Sciatic nerve (tissue), 2 donors: ENCODE results near the gene ABI2. TPM values are rescaled to one million over a fixed set of nuclear protein-coding genes. Genes with fewer than 3 reads are reported as not detected.

Source experiments
- ATAC-seq: fragments of 200-7000 bp; cut with Tn5 transposase; one replicate; pipeline ENCODE4 v1.9.1; 2020; ENCODE audit warnings: mild to moderate bottlenecking, moderate library complexity
- DNase-seq: peaks from one replicate; pipeline ENCODE4 v3.0.0-alpha.2; 2020; ENCODE audit warnings: low spot score
- intact Hi-C: fragments of 100-400 bp; cut with DNase I; formaldehyde crosslinking; loops from one replicate; pipeline ENCODE4 v1.14.2; 2022
- total RNA-seq: library from RNA; stranded (reverse); fragmentation: NEBNext Ultra II Directional; extraction: Animal tissue kit (Norgen Biotek cat#: 25700); gene quantifications from one replicate; pipeline ENCODE4 v1.2.1, GENCODE V29; 2021
- donor health status: DM: no; HTN: no; CAD: no.
- donor health status: DM: no; HTN: no; CAD: no.

ABI2 gene
- total RNA-seq, 1 donor from 2014 or later, result 68.9 TPM

DNA sequence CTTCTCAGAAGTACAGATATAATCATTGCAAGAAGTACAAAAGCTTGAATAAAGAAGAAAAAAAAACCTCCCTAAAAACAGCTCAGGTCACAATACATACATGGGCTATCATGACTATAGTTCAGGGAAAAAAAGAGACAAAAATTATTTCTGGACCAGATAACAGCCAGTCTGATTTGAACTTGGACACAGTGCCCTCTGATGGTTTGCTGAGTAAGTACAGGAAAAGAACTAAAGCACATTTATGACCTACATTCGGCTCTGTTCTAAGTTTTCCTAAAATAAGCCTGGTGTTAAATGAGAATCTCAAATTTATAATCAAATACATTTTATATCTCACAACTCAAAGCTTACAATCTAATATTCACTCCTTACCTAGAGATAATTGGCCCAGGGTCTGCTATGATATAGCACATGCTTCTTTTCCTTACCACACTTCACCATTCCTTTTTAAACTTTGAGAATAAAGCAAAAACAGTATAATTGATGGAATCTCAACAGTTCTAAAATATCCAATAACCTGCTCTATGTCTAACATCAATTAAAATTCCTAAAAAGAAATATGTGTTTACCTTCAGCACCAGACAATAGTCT is 125.8 kb downstream of the ABI2 start:
- peak; percentile 86 for ATAC-seq
- DNase-seq, result no peak
- intact Hi-C loops, result no loop called here

DNA sequence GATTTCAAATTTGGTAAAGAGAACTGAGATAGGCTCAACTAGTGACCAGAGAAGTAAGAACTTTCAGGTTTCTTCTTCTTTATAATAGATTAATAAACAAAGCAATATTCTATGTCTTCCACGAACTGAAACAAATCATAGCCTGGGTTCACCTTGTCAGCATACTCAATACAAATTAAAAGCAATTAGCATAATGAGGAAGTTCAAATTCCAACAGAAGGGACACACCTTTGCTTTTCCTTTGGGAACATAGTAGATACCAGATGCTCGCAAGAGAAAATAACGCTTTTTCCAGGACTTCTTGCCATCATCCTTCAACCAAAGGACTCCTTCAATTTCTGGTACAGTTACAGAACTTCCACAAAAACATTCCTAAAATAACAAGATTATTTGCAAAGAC is 127.0 kb downstream of the ABI2 start:
- intact Hi-C loops, result no loop called here
- ATAC-seq (no peak), DNase-seq (no peak)

- intact Hi-C loops, result no loop called here
- DNase-seq (no peak), ATAC-seq (no peak)
Measured at GRCh38 chr2:203461746-203462145, 133.6 kb downstream of the ABI2 start.

- no peak for ATAC-seq
- DNase-seq, result no peak
- intact Hi-C loops, result no loop called here
Measured at GRCh38 chr2:203462308-203462707, 134.1 kb downstream of the ABI2 start.

- intact Hi-C loops, result no loop called here
- ATAC-seq, result no peak
- no peak for DNase-seq
Measured at GRCh38 chr2:203463266-203463678, 135.1 kb downstream of the ABI2 start.

- DNase-seq (no peak), ATAC-seq (no peak)
- intact Hi-C loops, result no loop called here
Measured at GRCh38 chr2:203469546-203469945, 141.4 kb downstream of the ABI2 start.

- intact Hi-C loops, result no loop called here
- ATAC-seq (peak; percentile 55), DNase-seq (no peak)
Measured at GRCh38 chr2:203470371-203470770, 142.2 kb downstream of the ABI2 start.

DNA sequence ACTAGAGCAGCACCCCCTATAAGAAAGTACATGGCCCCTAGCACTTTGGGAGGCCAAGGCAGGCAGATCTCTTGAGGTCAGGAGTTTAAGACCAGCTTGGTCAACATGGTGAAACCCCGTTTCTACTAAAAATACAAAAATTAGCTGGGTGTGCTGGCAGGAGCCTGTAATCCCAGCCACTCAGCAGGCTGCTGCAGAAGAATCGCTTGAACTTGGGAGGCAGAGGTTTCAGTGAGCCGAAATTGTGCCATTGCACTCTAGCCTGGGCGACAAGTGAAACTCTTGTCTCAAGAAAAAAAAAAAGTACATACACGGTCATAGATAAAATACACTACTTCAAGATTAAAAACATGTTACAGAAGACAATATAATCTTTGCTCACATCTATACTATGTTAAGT is 143.1 kb downstream of the ABI2 start:
- intact Hi-C loops, result no loop called here
- DNase-seq, result no peak
- ATAC-seq, result no peak

DNA sequence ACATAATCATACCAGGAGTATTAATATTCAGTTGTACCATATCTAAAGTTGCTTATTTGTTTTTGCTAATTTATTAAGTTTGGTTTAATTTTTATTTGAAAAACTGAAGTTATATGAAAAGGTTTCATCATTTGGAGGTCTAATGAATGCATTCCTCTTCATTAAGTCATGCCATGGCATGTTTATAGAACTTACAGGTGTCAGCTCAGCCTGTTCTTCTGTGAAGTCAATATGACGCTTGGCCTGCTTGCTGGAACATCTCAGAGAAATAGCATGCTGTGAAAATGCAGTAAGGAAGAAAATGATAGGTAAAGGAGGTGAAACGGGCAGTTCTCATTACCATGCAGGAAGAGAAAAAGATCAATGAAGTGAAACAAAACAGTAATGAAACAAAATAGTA is 148.7 kb downstream of the ABI2 start:
- intact Hi-C loops, result no loop called here
- no peak for ATAC-seq
- no peak for DNase-seq

DNA sequence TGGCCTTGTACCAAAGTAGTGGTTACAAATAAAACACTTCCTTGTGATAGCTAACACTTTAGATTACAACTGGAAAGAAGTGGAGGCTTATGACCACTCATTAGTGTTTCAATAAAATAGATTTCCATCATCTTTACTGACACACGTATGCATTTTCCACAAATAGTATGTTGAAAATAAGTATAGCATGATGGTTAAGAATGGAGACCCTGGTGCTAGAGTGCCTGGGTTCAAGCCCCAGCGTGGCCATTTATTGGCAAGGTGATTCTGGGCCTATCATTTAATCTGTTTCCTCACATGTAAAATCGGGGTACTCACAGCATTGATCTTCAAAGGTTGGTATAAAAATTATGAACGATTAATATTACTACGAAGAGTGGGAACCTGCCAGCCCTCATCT is 152.4 kb downstream of the ABI2 start:
- intact Hi-C loops, result loop anchor here (10.0 kb wide), 1 partner anchor 334 kb away; no protein-coding TSS in a partner anchor
- no peak for DNase-seq
- ATAC-seq, result no peak

DNA sequence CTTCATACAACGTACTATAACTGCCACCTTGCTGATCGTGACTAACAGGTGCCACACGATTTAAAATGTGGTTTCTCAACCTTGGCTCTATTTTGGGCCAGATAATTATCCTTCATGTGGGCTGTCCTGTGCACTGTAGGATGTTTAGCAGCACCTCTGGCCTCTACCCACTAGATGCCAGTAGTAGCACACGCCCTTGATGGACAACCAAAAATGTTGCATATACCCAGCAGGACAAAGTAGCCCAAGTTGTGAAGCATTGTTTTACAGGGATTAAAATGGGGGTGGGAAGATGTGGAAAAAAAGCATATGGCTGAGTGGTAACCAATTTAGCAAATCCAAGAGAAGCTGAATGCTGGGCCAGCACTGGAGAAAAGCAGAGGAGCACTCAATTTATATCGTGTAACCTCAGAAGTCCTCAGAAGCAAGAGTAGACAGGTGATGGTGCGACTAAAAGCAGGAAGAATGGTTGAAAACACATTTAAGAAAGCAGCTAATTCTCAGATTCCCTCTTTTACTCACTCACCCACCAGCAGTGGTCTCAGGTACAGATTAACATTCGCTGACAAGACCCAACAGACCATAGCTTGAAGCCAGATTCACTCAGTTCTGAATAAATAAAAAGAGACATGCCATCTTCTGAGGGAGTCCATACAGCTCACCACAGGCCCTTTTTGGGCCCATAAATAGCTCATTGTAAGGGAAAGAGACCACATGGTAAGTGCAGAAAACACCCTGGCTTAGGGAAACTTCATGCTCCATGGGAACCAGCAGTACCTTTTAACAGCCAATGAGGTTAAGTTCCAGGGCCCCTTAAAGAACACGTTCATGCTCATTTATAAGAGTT is 156.3 kb downstream of the ABI2 start:
- intact Hi-C loops, result loop anchor here (10.0 kb wide), 1 partner anchor 330 kb away; no protein-coding TSS in a partner anchor
- DNase-seq (no peak), ATAC-seq (peak; percentile 87)

- no peak for DNase-seq
- intact Hi-C loops, result loop anchor here (10.0 kb wide), 1 partner anchor 325 kb away; no protein-coding TSS in a partner anchor
- no peak for ATAC-seq
Measured at GRCh38 chr2:203489531-203489930, 161.3 kb downstream of the ABI2 start.

DNA sequence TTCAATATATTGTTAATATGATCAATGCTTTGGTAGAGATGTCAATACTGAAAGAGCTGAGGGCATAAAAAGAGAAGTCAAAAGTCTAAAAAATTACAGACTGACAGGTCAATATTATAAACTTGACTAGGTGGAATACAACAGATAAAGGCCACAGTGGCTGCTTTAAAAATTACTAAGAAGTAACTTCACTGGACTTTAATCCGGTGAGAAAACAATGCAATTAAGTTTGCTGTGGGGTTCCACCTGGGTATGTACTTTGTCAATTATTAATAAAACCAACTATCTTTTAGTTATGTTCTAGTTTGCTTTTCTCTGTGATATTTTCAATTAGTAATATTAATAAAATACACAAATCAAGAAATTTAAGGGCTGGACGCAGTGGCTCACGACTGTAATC is 162.2 kb downstream of the ABI2 start:
- intact Hi-C loops, result no loop called here
- ATAC-seq (no peak), DNase-seq (no peak)

- no peak for ATAC-seq
- no peak for DNase-seq
- intact Hi-C loops, result no loop called here
Measured at GRCh38 chr2:203492965-203493364, 164.8 kb downstream of the ABI2 start.

Other genes starting within 250 kb of the ABI2 start
- gene CYP20A1, start 89.4 kb upstream of the ABI2 start, total RNA-seq, result 32.6 TPM
- gene RAPH1, start 206.9 kb downstream of the ABI2 start, total RNA-seq, result 115 TPM